DMS 273 (cell line): ENCODE results near the gene POPDC3.
A peak's percentile ranks its signal among the peaks of the same experiment; 100 is the strongest.
"Not testable (repeated sequence)": the region's sequence is repeated elsewhere in the genome, so short reads cannot be mapped to it uniquely, and the experiment has no call there.

Experiments
- DNase-seq: peaks from one replicate; lab custom pipeline; 2025; ENCODE audit not compliant: unreplicated experiment; lab: John Stamatoyannopoulos, UW

The POPDC3 gene

GRCh38 chr6:105179244-105180065 is at the start of gene POPDC3:
POPDC3 (minus strand) TSS chr6:105180014; CDS start chr6:105161909, 18,105 bp downstream.
- peak; percentile 87 for DNase-seq

- DNase-seq = no peak
Observed at GRCh38 chr6:105227295-105227767, 47.5 kb upstream of the POPDC3 start.

GRCh38 chr6:105226598-105227294 is 46.9 kb upstream of the POPDC3 start:
- DNase-seq = no peak

GRCh38 chr6:105223242-105223641 is 43.4 kb upstream of the POPDC3 start:
- no peak for DNase-seq

GRCh38 chr6:105221219-105221618 is 41.4 kb upstream of the POPDC3 start:
- not testable (repeated sequence) for DNase-seq

GRCh38 chr6:105220186-105220585 is 40.4 kb upstream of the POPDC3 start:
- DNase-seq = peak; percentile 95

GRCh38 chr6:105219218-105219617 is 39.4 kb upstream of the POPDC3 start:
- not testable (repeated sequence) for DNase-seq

- DNase-seq = no peak
Observed at GRCh38 chr6:105215506-105215905, 35.7 kb upstream of the POPDC3 start.

- no peak for DNase-seq
Observed at GRCh38 chr6:105214668-105215067, 34.9 kb upstream of the POPDC3 start.

- no peak for DNase-seq
Observed at GRCh38 chr6:105213272-105213671, 33.5 kb upstream of the POPDC3 start.

- DNase-seq = no peak
Observed at GRCh38 chr6:105212587-105212986, 32.8 kb upstream of the POPDC3 start.

GRCh38 chr6:105211831-105212230 is 32.0 kb upstream of the POPDC3 start:
- DNase-seq = no peak

GRCh38 chr6:105210932-105211531 is 31.2 kb upstream of the POPDC3 start:
- DNase-seq = no peak

GRCh38 chr6:105209950-105210706 is 30.3 kb upstream of the POPDC3 start:
- DNase-seq = no peak

GRCh38 chr6:105207524-105208269 is 27.9 kb upstream of the POPDC3 start:
- DNase-seq = no peak

- DNase-seq = no peak
Observed at GRCh38 chr6:105204768-105205167, 25.0 kb upstream of the POPDC3 start.

GRCh38 chr6:105204331-105204730 is 24.5 kb upstream of the POPDC3 start:
- no peak for DNase-seq

- no peak for DNase-seq
Observed at GRCh38 chr6:105202486-105202885, 22.7 kb upstream of the POPDC3 start.

GRCh38 chr6:105200133-105200730 is 20.4 kb upstream of the POPDC3 start:
- DNase-seq = no peak

GRCh38 chr6:105199711-105200110 is 19.9 kb upstream of the POPDC3 start:
- DNase-seq = peak; percentile 29
